Transverse colon (tissue), 4 donors: ENCODE results near the gene HPCAL1. TPM values are rescaled to one million over a fixed set of nuclear protein-coding genes. Genes with fewer than 3 reads are reported as not detected.

Experiments
- DNase-seq: peaks from one replicate; pipeline ENCODE4 v3.0.0-alpha.2; 2019
- H3K27ac ChIP-seq, 4 donors: fragments of 200-600 bp; sonication (generic); 2 replicates each; pipeline ENCODE4 v1.5.1; 2016 to 2018; ENCODE audit warnings: inconsistent platforms in 4 of 4
- H3K27me3 ChIP-seq: fragments of 200-600 bp; sonication (generic); 2 replicates; pipeline ENCODE4 v1.5.1; 2017; ENCODE audit warnings: inconsistent platforms
- H3K36me3 ChIP-seq, 4 donors: fragments of 200-600 bp; sonication (generic); 2 replicates each; pipeline ENCODE4 v1.5.1; 2017 to 2019; ENCODE audit warnings: inconsistent platforms in 4 of 4
- H3K4me1 ChIP-seq, 4 donors: fragments of 200-600 bp; sonication (generic); 2 replicates each; pipeline ENCODE4 v1.5.1; 2017 to 2020; ENCODE audit warnings: inconsistent platforms in 4 of 4
- H3K4me3 ChIP-seq, 4 donors: fragments of 200-600 bp; sonication (generic); 1 replicate in 1 of 4; 2 replicates in 3 of 4; pipeline versions ENCODE4 v1.5.1 to v1.6.1; 2017 to 2019; ENCODE audit warnings: inconsistent platforms in 4 of 4
- H3K9me3 ChIP-seq, 2 donors: fragments of 200-600 bp; sonication (generic); 2 replicates each; pipeline ENCODE4 v1.5.1; 2017 to 2019; ENCODE audit warnings: inconsistent platforms in 2 of 2
- EP300 ChIP-seq: sonication (generic); formaldehyde crosslinking; IDR thresholded peaks from one replicate; pipeline ENCODE4 v1.6.1; 2017; ENCODE audit warnings: antibody characterized with exemption, low read depth
- POLR2A ChIP-seq: fragments of 450-650 bp; IDR thresholded peaks from one replicate; pipeline ENCODE4 v1.6.1; 2016; ENCODE audit warnings: antibody characterized with exemption, mild to moderate bottlenecking, moderate library complexity
- POLR2AphosphoS5 ChIP-seq, 3 donors: sonication (generic); formaldehyde crosslinking; IDR thresholded peaks; one replicate each; pipeline ENCODE4 v1.6.1; 2016; ENCODE audit warnings: antibody characterized with exemption in 3 of 3
- WGBS, 2 donors: methylation state at CpG; one replicate each; pipeline ENCODE4 v1.1.5; 2018; ENCODE audit warnings: low coverage in 1 of 2; 5-methylcytosine and 5-hydroxymethylcytosine counted together
- in situ Hi-C, 4 donors: fragments of 200-750 bp; cut with MboI; loops; one replicate each; pipeline versions ENCODE4 v1.15.0 to v1.15.1; 2017; ENCODE audit warnings: low sequenced_read_pairs in 3 of 4, low pct_ligation_motif_present in 1 of 4, low pct_unique_long_range_greater_than_20kb in 1 of 4
- intact Hi-C: fragments of 100-400 bp; cut with DNase I; formaldehyde crosslinking; loops from one replicate; pipeline ENCODE4 v1.15.1; 2023; ENCODE audit warnings: low total_unique reads
- total RNA-seq, 4 donors: library from RNA; depleted of rRNA; stranded (reverse); fragments of >200 nt; gene quantifications; one replicate each; pipeline ENCODE4 v1.1.0, GENCODE V29; 2016
- TF ChIP-seq, protein P1 (sequence below), 5 experiments: fragments of 200-600 bp in 3 of 5; fragments of 450-650 bp in 2 of 5; sonication (generic) in 3 of 5; IDR thresholded peaks; 1 replicate in 2 of 5; 2 replicates in 3 of 5; pipeline ENCODE4 v1.5.1; 2016 to 2017; ENCODE audit warnings: antibody characterized with exemption in 5 of 5, inconsistent platforms in 3 of 5, mild to moderate bottlenecking in 2 of 5, moderate library complexity in 1 of 5

The HPCAL1 gene
- total RNA-seq, 4 donors from 2014 or later, result 88.9 to 221 (median 129) TPM

GRCh38 chr2:10335046-10335840 is 32.5 kb downstream of the HPCAL1 start:
- no peak for DNase-seq
- Histone ChIP-seq H3K27me3 (no peaks in the 10 kb centered on the region), H3K27ac (no peak overlapping the region), H3K9me3 (no peaks in the 10 kb centered on the region), H3K36me3 (peaks cover 0 to 5% (median 0%) of the 10 kb centered on the region in 4 donors), H3K4me1 (peaks cover 14 to 29% (median 19%) of the 10 kb centered on the region in 4 donors), H3K4me3 (no peak overlapping the region)
- intact Hi-C loops (no loop called here), in situ Hi-C loops (no loop called here)
- 94 to 96% methylated on average over 4 to 9 of the region's 9 CpGs for WGBS, 2 donors
- TF ChIP-seq POLR2AphosphoS5 (IDR thresholded peaks at IDR 0.05), result no peak
- TF ChIP-seq, protein P1, sequence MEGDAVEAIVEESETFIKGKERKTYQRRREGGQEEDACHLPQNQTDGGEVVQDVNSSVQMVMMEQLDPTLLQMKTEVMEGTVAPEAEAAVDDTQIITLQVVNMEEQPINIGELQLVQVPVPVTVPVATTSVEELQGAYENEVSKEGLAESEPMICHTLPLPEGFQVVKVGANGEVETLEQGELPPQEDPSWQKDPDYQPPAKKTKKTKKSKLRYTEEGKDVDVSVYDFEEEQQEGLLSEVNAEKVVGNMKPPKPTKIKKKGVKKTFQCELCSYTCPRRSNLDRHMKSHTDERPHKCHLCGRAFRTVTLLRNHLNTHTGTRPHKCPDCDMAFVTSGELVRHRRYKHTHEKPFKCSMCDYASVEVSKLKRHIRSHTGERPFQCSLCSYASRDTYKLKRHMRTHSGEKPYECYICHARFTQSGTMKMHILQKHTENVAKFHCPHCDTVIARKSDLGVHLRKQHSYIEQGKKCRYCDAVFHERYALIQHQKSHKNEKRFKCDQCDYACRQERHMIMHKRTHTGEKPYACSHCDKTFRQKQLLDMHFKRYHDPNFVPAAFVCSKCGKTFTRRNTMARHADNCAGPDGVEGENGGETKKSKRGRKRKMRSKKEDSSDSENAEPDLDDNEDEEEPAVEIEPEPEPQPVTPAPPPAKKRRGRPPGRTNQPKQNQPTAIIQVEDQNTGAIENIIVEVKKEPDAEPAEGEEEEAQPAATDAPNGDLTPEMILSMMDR (IDR thresholded peaks at IDR 0.05), result no peak
- TF ChIP-seq EP300, result no peak
- no peak for TF ChIP-seq POLR2A

- 74 to 87% methylated on average over 4 of the region's 4 CpGs for WGBS, 2 donors
- Histone ChIP-seq H3K27ac (no peak overlapping the region), H3K4me3 (no peak overlapping the region)
Observed at GRCh38 chr2:10336283-10336682, 33.6 kb downstream of the HPCAL1 start.

DNA sequence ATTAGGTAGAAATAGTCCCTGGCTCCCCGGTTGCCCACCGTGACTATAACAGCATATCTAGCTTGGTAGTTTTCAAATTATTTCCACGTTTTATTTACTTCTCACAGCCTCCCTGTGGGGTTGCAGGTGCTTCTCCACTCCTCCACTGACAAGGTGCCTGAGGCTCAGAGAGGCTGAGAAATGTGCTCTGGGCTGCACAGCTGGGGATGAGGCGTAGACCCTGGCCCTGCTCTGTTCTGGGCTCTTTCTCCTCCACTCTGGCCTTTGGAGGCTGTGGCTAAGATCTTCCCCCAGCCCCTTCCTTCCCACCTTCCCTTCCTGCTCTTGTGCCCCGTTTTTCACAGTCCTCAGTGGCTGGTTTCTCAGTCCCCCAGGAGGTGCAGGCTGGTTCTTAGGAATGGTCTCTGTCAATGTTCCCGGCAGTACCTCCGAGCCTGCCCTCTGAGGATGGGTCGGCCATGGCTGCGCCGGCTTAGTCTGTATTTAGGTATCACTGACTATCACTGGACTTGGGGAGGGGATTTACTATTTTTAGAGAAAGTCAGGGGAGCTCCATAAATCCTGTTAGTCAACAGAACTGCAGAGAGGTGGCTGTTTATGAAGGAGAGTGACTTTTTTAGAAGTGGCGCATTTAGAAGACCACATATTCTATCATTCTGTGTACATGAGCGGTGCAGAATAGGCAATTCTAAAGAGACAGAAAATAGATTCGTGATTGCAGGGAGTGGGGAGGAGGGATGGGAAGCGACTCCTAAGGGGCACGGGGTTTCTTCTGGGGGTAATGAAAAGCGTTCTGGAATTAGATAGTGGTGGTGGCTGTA is 35.0 kb downstream of the HPCAL1 start:
- Histone ChIP-seq H3K27ac (no peak overlapping the region), H3K27me3 (no peaks in the 10 kb centered on the region), H3K4me1 (peaks cover 0 to 7% (median 0%) of the 10 kb centered on the region in 4 donors), H3K4me3 (no peak overlapping the region), H3K36me3 (peaks cover 0 to 5% (median 0%) of the 10 kb centered on the region in 4 donors), H3K9me3 (no peaks in the 10 kb centered on the region)
- in situ Hi-C loops, result no loop called here
- intact Hi-C loops, result no loop called here
- WGBS, 2 donors, result 85 to 86% methylated on average over 9 to 16 of the region's 16 CpGs
- no peak for TF ChIP-seq EP300
- no peak for DNase-seq

More at GRCh38 chr2:10336283-10336682, 33.6 kb downstream of the HPCAL1 start:
- Histone ChIP-seq H3K36me3 (peaks cover 0 to 5% (median 0%) of the 10 kb centered on the region in 4 donors), H3K4me1 (peaks cover 4 to 19% (median 8%) of the 10 kb centered on the region in 4 donors), H3K9me3 (no peaks in the 10 kb centered on the region), H3K27me3 (no peaks in the 10 kb centered on the region)
- no peak for TF ChIP-seq EP300
- no peak for TF ChIP-seq POLR2AphosphoS5 (IDR thresholded peaks at IDR 0.05)
- TF ChIP-seq, protein P1 (IDR thresholded peaks at IDR 0.05), result no peak
- TF ChIP-seq POLR2A, result no peak
- in situ Hi-C loops, result no loop called here
- no peak for DNase-seq
- intact Hi-C loops, result no loop called here

DNA sequence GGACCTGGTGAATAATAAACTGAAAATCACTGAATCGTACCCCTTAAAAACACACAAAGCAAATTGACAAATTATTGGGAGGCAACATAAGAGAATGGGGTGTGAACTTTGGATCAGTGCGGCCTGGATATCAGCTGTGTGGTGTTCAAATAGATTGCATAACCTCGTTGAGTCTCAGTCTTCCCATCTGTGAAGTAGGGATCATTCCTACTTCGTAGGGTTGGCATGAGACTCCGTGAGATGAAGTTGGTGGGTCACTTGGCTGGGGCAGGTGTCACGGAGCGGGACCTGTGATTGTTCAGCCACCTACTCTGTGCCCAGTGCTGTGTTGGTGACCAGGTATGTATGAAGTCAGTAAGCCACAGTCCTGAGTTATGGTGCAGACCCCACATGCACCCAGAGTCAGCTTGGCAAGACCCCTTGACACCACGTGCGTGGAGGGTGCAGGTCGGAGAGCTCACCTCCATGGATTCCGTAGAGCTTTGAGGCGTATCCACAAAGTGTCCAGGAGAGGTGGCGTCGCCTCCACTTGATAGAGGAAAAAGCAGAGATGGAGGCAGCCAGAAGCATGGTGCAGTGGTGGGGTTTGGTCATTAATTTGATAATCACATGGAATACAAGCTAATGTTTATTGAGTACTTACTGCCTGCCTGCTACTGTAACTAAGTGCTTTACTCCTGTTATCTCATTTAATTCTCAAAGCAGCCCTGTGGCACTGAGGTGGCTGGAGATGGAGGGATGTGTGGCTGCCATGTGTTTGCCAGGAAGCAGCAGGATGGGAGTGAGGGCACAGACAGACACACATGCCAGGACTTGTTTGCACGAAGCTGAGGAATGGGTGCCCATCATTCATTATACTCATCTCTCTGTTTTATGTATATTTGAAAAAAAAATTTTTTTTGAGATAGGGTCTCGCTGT is 35.8 kb downstream of the HPCAL1 start:
- WGBS, 2 donors, result 94 to 100% methylated on average over 2 to 16 of the region's 16 CpGs
- in situ Hi-C loops, result no loop called here
- intact Hi-C loops, result no loop called here

More for the DNA sequence above, 35.8 kb downstream of the HPCAL1 start:
- no peaks in the 10 kb centered on the region for H3K4me1 ChIP-seq
- H3K36me3 ChIP-seq, result peaks cover 0 to 5% (median 0%) of the 10 kb centered on the region in 4 donors
- H3K27ac ChIP-seq, result no peak overlapping the region
- no peak for DNase-seq
- TF ChIP-seq EP300 (no peak), POLR2AphosphoS5 (IDR thresholded peaks at IDR 0.05) (no peak), POLR2A (no peak)
- TF ChIP-seq, protein P1 (IDR thresholded peaks at IDR 0.05), result no peak
- H3K4me3 ChIP-seq, result no peak overlapping the region
- no peaks in the 10 kb centered on the region for H3K27me3 ChIP-seq
- no peaks in the 10 kb centered on the region for H3K9me3 ChIP-seq
